Stimulated activated effector memory CD8-positive, alpha-beta T cell treated with anti-CD3 and anti-CD28 coated beads, Interleukin-12 subunit alpha, Interleukin-12 subunit beta, amount 100 ng/mL, for 72 hours (primary cell): ENCODE measurements around the gene UBE2E2.

ENCODE experiments used
- ATAC-seq: fragments of 150-1000 bp; cut with Tn5 transposase; 2 replicates; pipeline ENCODE4 v1.10.0; 2021
- DNase-seq, 2 donors: peaks; one replicate each; pipeline ENCODE4 v3.0.0; 2021 to 2022; ENCODE audit warnings: low spot score in 2 of 2
- H3K27ac Mint-ChIP-seq: one replicate; pipeline ENCODE4 v1.8.0; 2022; ENCODE audit warnings: mild to moderate bottlenecking, mixed read lengths
- H3K36me3 Mint-ChIP-seq: one replicate; pipeline ENCODE4 v1.8.0; 2022; ENCODE audit warnings: mild to moderate bottlenecking, mixed read lengths
- H3K4me1 Mint-ChIP-seq: one replicate; pipeline ENCODE4 v1.8.0; 2022; ENCODE audit warnings: mixed read lengths
- H3K4me3 Mint-ChIP-seq: one replicate; pipeline ENCODE4 v1.8.0; 2022; ENCODE audit warnings: mild to moderate bottlenecking, mixed read lengths
- H3K9me3 Mint-ChIP-seq: one replicate; pipeline ENCODE4 v1.8.0; 2022; ENCODE audit warnings: mixed read lengths

The UBE2E2 gene

DNA sequence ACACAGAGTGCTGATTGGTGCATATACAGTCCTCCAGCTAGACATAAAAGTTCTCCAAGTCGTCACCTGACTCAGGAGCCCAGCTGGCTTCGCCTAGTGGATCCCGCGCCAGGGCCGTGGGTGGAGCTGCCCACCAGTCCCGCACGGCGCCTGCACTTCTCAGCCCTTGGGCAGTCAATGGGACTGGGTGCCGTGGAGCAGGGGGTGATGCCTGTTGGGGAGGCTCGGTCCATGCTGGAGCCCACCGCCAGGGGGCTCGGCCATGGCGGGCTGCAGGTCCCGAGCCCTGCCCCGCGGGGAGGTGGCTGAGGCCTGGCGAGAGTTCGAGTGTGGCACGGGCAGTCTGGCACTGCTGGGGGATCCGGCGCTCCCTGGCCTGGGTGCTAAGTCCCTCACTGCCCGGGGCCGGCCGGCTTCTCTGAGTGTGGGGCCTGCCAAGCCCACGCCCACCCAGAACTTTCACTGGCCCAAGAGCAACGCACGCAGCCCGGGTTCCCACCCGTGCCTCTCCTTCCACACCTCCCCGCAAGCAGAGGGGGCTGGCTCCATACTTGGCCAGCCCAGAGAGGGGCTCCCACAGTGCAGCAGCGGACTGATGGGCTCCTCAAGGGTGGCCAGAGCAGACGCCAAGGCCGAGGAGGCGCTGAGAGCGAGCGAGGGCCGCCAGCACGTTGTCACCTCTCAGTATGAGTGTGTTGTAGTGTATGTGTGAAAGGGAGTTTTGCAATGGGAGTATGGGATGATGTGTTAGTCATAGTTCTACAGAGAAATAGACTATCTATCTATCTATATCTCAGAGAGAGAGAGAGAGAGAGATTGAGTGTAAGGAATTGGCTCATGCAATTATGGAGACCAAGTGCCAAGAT is 69.0 kb downstream of the UBE2E2 start:
- no peaks in the 10 kb centered on the region for H3K4me1 Mint-ChIP-seq
- peaks cover 9% of the 10 kb centered on the region for H3K9me3 Mint-ChIP-seq
- H3K4me3 Mint-ChIP-seq, result no peak overlapping the region
- no peak overlapping the region for H3K27ac Mint-ChIP-seq
- no peak for ATAC-seq
- DNase-seq, result no peak
- H3K36me3 Mint-ChIP-seq, result no peaks in the 10 kb centered on the region

DNA sequence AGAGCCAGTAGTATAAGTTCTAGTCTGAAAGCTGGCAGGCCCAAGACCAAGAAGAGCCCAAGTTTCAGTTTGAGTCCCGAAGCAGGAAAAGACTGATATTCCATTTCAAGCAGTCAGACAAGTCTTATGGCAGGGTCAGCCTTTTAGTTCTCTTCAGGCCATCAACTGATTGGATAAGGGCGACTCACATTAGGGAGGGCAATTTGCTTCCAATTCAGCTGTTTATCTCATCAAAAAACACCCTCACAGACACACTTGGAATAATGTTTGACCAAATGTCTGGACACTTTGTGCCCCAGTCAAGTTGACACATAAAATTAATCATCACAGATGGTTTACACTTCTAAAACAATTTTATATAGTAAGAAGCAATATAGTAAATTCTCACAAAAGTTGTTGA is 69.7 kb downstream of the UBE2E2 start:
- H3K36me3 Mint-ChIP-seq, result no peaks in the 10 kb centered on the region
- DNase-seq, result no peak
- no peaks in the 10 kb centered on the region for H3K4me1 Mint-ChIP-seq
- H3K9me3 Mint-ChIP-seq, result peaks cover 9% of the 10 kb centered on the region
- no peak overlapping the region for H3K4me3 Mint-ChIP-seq
- no peak overlapping the region for H3K27ac Mint-ChIP-seq
- no peak for ATAC-seq

GRCh38 chr3:23275061-23275460 is 71.9 kb downstream of the UBE2E2 start:
- Mint-ChIP-seq H3K4me3 (no peak overlapping the region), H3K4me1 (no peaks in the 10 kb centered on the region), H3K27ac (no peak overlapping the region), H3K36me3 (no peaks in the 10 kb centered on the region), H3K9me3 (peaks cover 5% of the 10 kb centered on the region)
- DNase-seq (no peak), ATAC-seq (no peak)

DNA sequence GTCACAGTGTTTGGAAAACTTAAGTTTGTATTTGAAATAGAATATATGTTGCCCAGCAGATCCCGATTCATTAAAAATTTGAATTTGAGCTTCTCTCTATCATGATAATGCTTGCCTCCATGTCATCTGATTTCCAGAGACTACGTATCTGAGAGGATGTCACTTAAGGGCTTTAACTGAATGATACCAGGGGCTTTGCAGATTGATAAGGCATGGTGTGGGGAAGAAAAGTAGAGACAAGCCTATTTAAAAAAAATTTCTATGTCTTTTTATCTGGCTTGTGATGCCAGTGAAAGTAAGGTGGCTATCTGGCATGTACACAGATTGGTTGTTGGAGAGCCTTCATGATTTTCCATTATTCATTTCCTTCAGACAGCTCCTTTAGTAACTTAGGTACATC is 72.7 kb downstream of the UBE2E2 start:
- H3K9me3 Mint-ChIP-seq, result peaks cover 5% of the 10 kb centered on the region
- no peaks in the 10 kb centered on the region for H3K36me3 Mint-ChIP-seq
- no peak overlapping the region for H3K27ac Mint-ChIP-seq
- DNase-seq, result no peak
- no peak overlapping the region for H3K4me3 Mint-ChIP-seq
- no peaks in the 10 kb centered on the region for H3K4me1 Mint-ChIP-seq
- no peak for ATAC-seq

GRCh38 chr3:23276913-23277658 is 74.0 kb downstream of the UBE2E2 start:
- peaks cover 5% of the 10 kb centered on the region for H3K9me3 Mint-ChIP-seq
- no peak overlapping the region for H3K27ac Mint-ChIP-seq
- no peaks in the 10 kb centered on the region for H3K4me1 Mint-ChIP-seq
- DNase-seq (no peak), ATAC-seq (no peak)
- no peak overlapping the region for H3K4me3 Mint-ChIP-seq
- no peaks in the 10 kb centered on the region for H3K36me3 Mint-ChIP-seq

GRCh38 chr3:23277688-23278087 is 74.6 kb downstream of the UBE2E2 start:
- no peak overlapping the region for H3K4me3 Mint-ChIP-seq
- no peak overlapping the region for H3K27ac Mint-ChIP-seq
- DNase-seq (no peak), ATAC-seq (no peak)
- H3K9me3 Mint-ChIP-seq, result peaks cover 5% of the 10 kb centered on the region
- H3K4me1 Mint-ChIP-seq, result no peaks in the 10 kb centered on the region
- H3K36me3 Mint-ChIP-seq, result no peaks in the 10 kb centered on the region

- Mint-ChIP-seq H3K27ac (no peak overlapping the region), H3K4me1 (no peaks in the 10 kb centered on the region), H3K4me3 (no peak overlapping the region), H3K9me3 (peaks cover 6% of the 10 kb centered on the region), H3K36me3 (no peaks in the 10 kb centered on the region)
- DNase-seq (no peak), ATAC-seq (no peak)
Observed at GRCh38 chr3:23283625-23284024, 80.5 kb downstream of the UBE2E2 start.

DNA sequence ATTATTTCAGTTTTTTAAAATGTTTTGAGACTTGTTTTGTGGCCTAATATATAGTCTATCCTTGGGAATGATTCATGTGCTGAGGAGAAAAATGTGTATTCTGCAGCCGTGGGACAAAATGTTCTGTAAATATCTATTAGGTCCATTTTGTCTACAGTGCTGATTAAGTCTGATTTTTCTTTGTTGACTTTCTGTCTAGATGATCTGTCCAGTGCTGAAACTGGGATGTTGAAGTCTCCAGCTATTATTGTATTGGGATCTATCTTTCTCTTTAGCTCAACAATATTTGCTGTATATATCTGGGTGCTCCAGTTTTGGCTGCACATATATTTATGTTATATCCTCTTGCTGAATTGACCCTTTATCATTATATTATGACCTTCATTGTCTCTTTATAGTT is 85.2 kb downstream of the UBE2E2 start:
- Mint-ChIP-seq H3K36me3 (no peaks in the 10 kb centered on the region), H3K27ac (no peak overlapping the region), H3K9me3 (peaks cover 6% of the 10 kb centered on the region), H3K4me1 (no peaks in the 10 kb centered on the region), H3K4me3 (no peak overlapping the region)
- ATAC-seq (no peak), DNase-seq (no peak)

GRCh38 chr3:23288715-23289114 is 85.6 kb downstream of the UBE2E2 start:
- DNase-seq, result no peak
- no peak for ATAC-seq
- Mint-ChIP-seq H3K27ac (no peak overlapping the region), H3K4me1 (no peaks in the 10 kb centered on the region), H3K9me3 (peaks cover 6% of the 10 kb centered on the region), H3K4me3 (no peak overlapping the region), H3K36me3 (no peaks in the 10 kb centered on the region)

- DNase-seq (no peak), ATAC-seq (no peak)
- H3K9me3 Mint-ChIP-seq, result peaks cover 5% of the 10 kb centered on the region
- H3K27ac Mint-ChIP-seq, result no peak overlapping the region
- no peaks in the 10 kb centered on the region for H3K36me3 Mint-ChIP-seq
- no peaks in the 10 kb centered on the region for H3K4me1 Mint-ChIP-seq
- no peak overlapping the region for H3K4me3 Mint-ChIP-seq
Observed at GRCh38 chr3:23292432-23292831, 89.3 kb downstream of the UBE2E2 start.

DNA sequence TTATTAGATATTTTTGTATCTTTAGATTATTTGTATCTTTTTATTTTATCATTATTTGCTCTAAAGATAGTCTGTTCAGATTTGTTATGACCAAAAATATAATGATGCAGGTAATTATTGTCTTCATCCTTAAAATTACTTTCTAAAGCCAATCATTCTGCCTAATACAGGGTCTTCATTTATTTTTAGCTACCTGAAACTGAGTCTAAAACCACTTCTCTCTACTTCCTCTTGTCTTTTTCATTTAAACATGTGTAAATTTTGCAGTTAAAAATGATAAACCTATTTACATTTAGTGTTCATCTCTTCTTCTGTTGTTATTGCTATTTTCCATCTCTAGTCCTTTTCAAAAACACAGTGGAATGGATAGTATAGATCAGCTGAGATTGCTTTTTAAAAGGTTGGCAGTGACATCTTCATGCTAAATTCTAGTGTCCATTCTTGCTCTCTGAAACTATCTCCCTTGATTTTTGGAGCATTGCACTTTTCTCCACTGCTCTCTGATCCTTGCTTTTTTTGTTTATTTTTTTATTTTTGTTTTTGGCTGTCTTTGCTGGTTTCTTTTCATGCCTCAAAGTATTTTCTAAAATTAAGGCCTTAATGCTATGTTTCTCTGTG is 91.8 kb downstream of the UBE2E2 start:
- H3K36me3 Mint-ChIP-seq, result no peaks in the 10 kb centered on the region
- DNase-seq (no peak), ATAC-seq (no peak)
- no peaks in the 10 kb centered on the region for H3K4me1 Mint-ChIP-seq
- peaks cover 3% of the 10 kb centered on the region for H3K9me3 Mint-ChIP-seq
- no peak overlapping the region for H3K4me3 Mint-ChIP-seq
- no peak overlapping the region for H3K27ac Mint-ChIP-seq

DNA sequence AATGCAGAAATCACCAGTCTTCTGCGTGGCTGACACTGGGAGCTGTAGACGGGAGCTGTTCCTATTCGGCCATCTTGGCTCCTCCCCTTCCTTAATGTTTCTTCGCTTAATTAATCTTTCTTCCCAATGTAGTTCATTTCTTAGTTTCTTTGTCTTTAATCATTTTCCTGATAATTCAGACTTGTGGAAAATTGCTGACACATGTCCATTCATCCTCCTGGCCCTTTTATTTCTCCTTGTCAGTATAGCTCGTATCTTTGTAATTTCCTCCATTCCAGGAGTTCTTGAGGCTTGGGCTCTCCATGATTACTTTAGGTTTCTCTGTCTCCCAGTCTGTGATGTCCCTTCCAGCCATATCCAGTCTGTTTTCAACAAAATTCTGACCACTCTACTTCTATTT is 98.7 kb downstream of the UBE2E2 start:
- no peak overlapping the region for H3K27ac Mint-ChIP-seq
- no peak overlapping the region for H3K4me3 Mint-ChIP-seq
- DNase-seq (no peak), ATAC-seq (no peak)
- H3K36me3 Mint-ChIP-seq, result no peaks in the 10 kb centered on the region
- H3K4me1 Mint-ChIP-seq, result no peaks in the 10 kb centered on the region
- H3K9me3 Mint-ChIP-seq, result peaks cover 9% of the 10 kb centered on the region

GRCh38 chr3:23302271-23302670 is 99.1 kb downstream of the UBE2E2 start:
- no peaks in the 10 kb centered on the region for H3K36me3 Mint-ChIP-seq
- H3K4me1 Mint-ChIP-seq, result no peaks in the 10 kb centered on the region
- peaks cover 9% of the 10 kb centered on the region for H3K9me3 Mint-ChIP-seq
- no peak for ATAC-seq
- no peak overlapping the region for H3K4me3 Mint-ChIP-seq
- no peak overlapping the region for H3K27ac Mint-ChIP-seq
- no peak for DNase-seq

GRCh38 chr3:23303601-23304217 is 100.6 kb downstream of the UBE2E2 start:
- DNase-seq (no peak), ATAC-seq (no peak)
- Mint-ChIP-seq H3K9me3 (peaks cover 9% of the 10 kb centered on the region), H3K4me3 (no peak overlapping the region), H3K27ac (no peak overlapping the region), H3K36me3 (no peaks in the 10 kb centered on the region), H3K4me1 (no peaks in the 10 kb centered on the region)

GRCh38 chr3:23304424-23304823 is 101.3 kb downstream of the UBE2E2 start:
- Mint-ChIP-seq H3K4me1 (no peaks in the 10 kb centered on the region), H3K4me3 (no peak overlapping the region), H3K36me3 (no peaks in the 10 kb centered on the region), H3K27ac (no peak overlapping the region), H3K9me3 (peaks cover 6% of the 10 kb centered on the region)
- no peak for ATAC-seq
- DNase-seq, result no peak
